Karpas-422 (cell line): Measurements from ENCODE around the gene ICE2. TPM values are rescaled to one million over a fixed set of nuclear protein-coding genes. Genes with fewer than 3 reads are reported as not detected.

ENCODE experiments used
- DNase-seq: peaks from one replicate; pipeline ENCODE4 v3.0.0-alpha.2; 2015
- H2AFZ ChIP-seq: fragments of 200-600 bp; sonication (generic); 2 replicates; pipeline ENCODE4 v1.6.1; 2014; ENCODE audit warnings: antibody characterized with exemption, low read length, mixed read lengths
- H3K27ac ChIP-seq: fragments of 200-600 bp; sonication (generic); 2 replicates; pipeline ENCODE4 v1.5.1; 2014; ENCODE audit warnings: mild to moderate bottlenecking, low read length, moderate library complexity
- H3K27me3 ChIP-seq: fragments of 200-600 bp; sonication (generic); 2 replicates; pipeline ENCODE4 v1.6.1; 2014; ENCODE audit warnings: low read length, mixed read lengths
- H3K36me3 ChIP-seq: fragments of 200-600 bp; sonication (generic); 2 replicates; pipeline ENCODE4 v1.6.1; 2014; ENCODE audit warnings: low read length, mixed read lengths; ENCODE audit not compliant: insufficient read depth
- H3K4me1 ChIP-seq: fragments of 200-600 bp; sonication (generic); 2 replicates; pipeline ENCODE4 v1.6.1; 2014; ENCODE audit warnings: mild to moderate bottlenecking, low read length, mixed read lengths
- H3K4me2 ChIP-seq: fragments of 200-600 bp; sonication (generic); 2 replicates; pipeline ENCODE4 v1.6.1; 2014; ENCODE audit warnings: low read length, low read depth, mild to moderate bottlenecking; ENCODE audit not compliant: poor library complexity, severe bottlenecking
- H3K4me3 ChIP-seq: fragments of 200-600 bp; sonication (generic); 2 replicates; pipeline ENCODE4 v1.5.1; 2014; ENCODE audit warnings: mild to moderate bottlenecking, antibody characterized with exemption, low read length, mixed read lengths
- H3K79me2 ChIP-seq: fragments of 200-600 bp; sonication (generic); 2 replicates; pipeline ENCODE4 v1.6.1; 2014; ENCODE audit warnings: mild to moderate bottlenecking, low read length, mixed read lengths
- H3K9ac ChIP-seq: fragments of 200-600 bp; sonication (generic); 2 replicates; pipeline ENCODE4 v1.6.0; 2014; ENCODE audit warnings: low read length
- H3K9me2 ChIP-seq: fragments of 200-600 bp; sonication (generic), shearing (Covaris generic); replicated peaks from 2 replicates; pipeline ENCODE4 v1.6.0; 2014; ENCODE audit warnings: mild to moderate bottlenecking, low read length, moderate library complexity; ENCODE audit not compliant: insufficient read depth
- H3K9me3 ChIP-seq: fragments of 300-700, 200-600 bp; sonication (generic); 2 replicates; pipeline ENCODE4 v1.6.1; 2014; ENCODE audit warnings: low read length, mixed read lengths
- H4K20me1 ChIP-seq: fragments of 200-600 bp; sonication (generic); 2 replicates; pipeline ENCODE4 v1.6.1; 2014; ENCODE audit warnings: mild to moderate bottlenecking, antibody characterized with exemption, low read length, low read depth; ENCODE audit not compliant: insufficient read depth
- total RNA-seq: library from RNA; depleted of rRNA; stranded (reverse); fragments of >200 nt; shearing (Covaris generic); gene quantifications from 2 replicates; pipeline ENCODE4 v1.2.3, GENCODE V29; 2014; ENCODE audit warnings: low replicate concordance

The ICE2 gene
- total RNA-seq, 1 experiment from 2014 or later, result 66.3 TPM

- H3K36me3 ChIP-seq, result no peaks in the 10 kb centered on the region
- no peak for DNase-seq
- H3K4me1 ChIP-seq, result no peaks in the 10 kb centered on the region
- no peaks in the 10 kb centered on the region for H3K9me3 ChIP-seq
- no peak overlapping the region for H3K9ac ChIP-seq
- no peak overlapping the region for H2AFZ ChIP-seq
- H3K27ac ChIP-seq, result no peak overlapping the region
- H3K4me3 ChIP-seq, result no peak overlapping the region
- H3K27me3 ChIP-seq, result no peaks in the 10 kb centered on the region
- H4K20me1 ChIP-seq, result no peaks in the 10 kb centered on the region
- H3K79me2 ChIP-seq, result no peaks in the 10 kb centered on the region
- no peak overlapping the region for H3K4me2 ChIP-seq
- H3K9me2 ChIP-seq, result no peaks in the 10 kb centered on the region
Measured at GRCh38 chr15:60389261-60390077, 89.5 kb downstream of the ICE2 start.

- H3K27ac ChIP-seq, result no peak overlapping the region
- DNase-seq, result no peak
- H2AFZ ChIP-seq, result no peak overlapping the region
- no peaks in the 10 kb centered on the region for H4K20me1 ChIP-seq
- no peak overlapping the region for H3K4me3 ChIP-seq
- no peaks in the 10 kb centered on the region for H3K9me3 ChIP-seq
- no peaks in the 10 kb centered on the region for H3K36me3 ChIP-seq
- no peaks in the 10 kb centered on the region for H3K27me3 ChIP-seq
- H3K4me2 ChIP-seq, result no peak overlapping the region
- no peaks in the 10 kb centered on the region for H3K79me2 ChIP-seq
- H3K9ac ChIP-seq, result no peak overlapping the region
- no peaks in the 10 kb centered on the region for H3K4me1 ChIP-seq
- no peaks in the 10 kb centered on the region for H3K9me2 ChIP-seq
Measured at GRCh38 chr15:60387321-60387720, 91.6 kb downstream of the ICE2 start.

GRCh38 chr15:60386615-60387014 lies 92.3 kb downstream of the ICE2 start:
- no peak overlapping the region for H3K9ac ChIP-seq
- H3K4me2 ChIP-seq, result no peak overlapping the region
- no peaks in the 10 kb centered on the region for H4K20me1 ChIP-seq
- no peaks in the 10 kb centered on the region for H3K79me2 ChIP-seq
- no peaks in the 10 kb centered on the region for H3K36me3 ChIP-seq
- H3K4me1 ChIP-seq, result no peaks in the 10 kb centered on the region
- no peak for DNase-seq
- no peak overlapping the region for H3K27ac ChIP-seq
- no peaks in the 10 kb centered on the region for H3K27me3 ChIP-seq
- H3K4me3 ChIP-seq, result no peak overlapping the region
- H3K9me2 ChIP-seq, result no peaks in the 10 kb centered on the region
- H3K9me3 ChIP-seq, result no peaks in the 10 kb centered on the region
- no peak overlapping the region for H2AFZ ChIP-seq

DNA sequence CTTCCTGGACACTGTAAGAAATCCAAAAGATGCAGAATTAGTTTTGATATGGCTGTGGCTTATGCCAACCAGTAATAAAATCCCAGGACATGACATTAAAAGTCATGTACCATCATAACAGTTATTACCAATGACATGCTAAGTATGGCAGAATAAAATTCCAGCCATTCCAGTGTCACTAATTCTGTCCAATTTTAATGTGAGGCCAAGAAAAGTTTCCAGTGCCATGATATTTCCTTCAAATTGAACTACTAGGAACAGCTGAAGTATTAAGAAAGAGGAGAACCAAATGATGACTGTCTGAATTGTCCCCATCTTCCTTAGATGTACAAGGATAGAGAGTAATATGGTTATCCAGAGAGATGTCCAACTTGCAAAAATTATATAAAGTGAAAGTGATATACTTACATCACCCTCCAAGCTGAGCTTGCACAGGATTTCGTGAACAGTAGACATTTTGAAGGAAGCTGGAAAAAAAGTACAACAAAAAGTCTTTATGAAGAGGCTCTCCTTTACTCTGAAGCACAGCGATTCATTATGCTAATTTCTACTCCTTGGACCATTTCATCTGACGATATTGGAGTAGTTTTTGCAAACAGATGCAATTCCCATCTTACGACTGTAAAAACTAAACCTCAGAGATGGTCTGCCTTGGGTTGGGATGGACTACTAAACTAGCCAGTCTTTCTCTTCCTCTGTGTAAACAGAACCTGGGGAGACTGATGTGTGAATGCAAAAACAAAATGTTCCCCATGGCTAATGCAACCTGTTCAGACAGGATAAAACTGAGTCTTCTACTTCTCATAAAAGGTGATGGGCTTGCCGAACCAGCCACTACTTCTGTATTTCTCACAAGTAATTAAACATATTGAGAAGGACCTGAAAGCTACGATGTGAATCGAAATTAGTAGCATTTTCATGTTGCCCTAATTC lies 93.1 kb downstream of the ICE2 start:
- no peaks in the 10 kb centered on the region for H3K9me2 ChIP-seq
- H3K27ac ChIP-seq, result no peak overlapping the region
- H4K20me1 ChIP-seq, result no peaks in the 10 kb centered on the region
- no peak overlapping the region for H2AFZ ChIP-seq
- H3K4me1 ChIP-seq, result no peaks in the 10 kb centered on the region
- no peaks in the 10 kb centered on the region for H3K27me3 ChIP-seq
- no peaks in the 10 kb centered on the region for H3K9me3 ChIP-seq
- H3K4me2 ChIP-seq, result no peak overlapping the region
- H3K36me3 ChIP-seq, result no peaks in the 10 kb centered on the region
- H3K4me3 ChIP-seq, result no peak overlapping the region
- DNase-seq, result no peak
- H3K9ac ChIP-seq, result no peak overlapping the region
- no peaks in the 10 kb centered on the region for H3K79me2 ChIP-seq

GRCh38 chr15:60384526-60385126 lies 94.3 kb downstream of the ICE2 start:
- Histone ChIP-seq H3K27ac (no peak overlapping the region), H3K9me2 (no peaks in the 10 kb centered on the region), H3K36me3 (no peaks in the 10 kb centered on the region), H4K20me1 (no peaks in the 10 kb centered on the region), H3K4me1 (no peaks in the 10 kb centered on the region), H3K9ac (no peak overlapping the region), H3K9me3 (no peaks in the 10 kb centered on the region), H3K4me2 (no peak overlapping the region), H3K79me2 (no peaks in the 10 kb centered on the region), H2AFZ (no peak overlapping the region), H3K27me3 (no peaks in the 10 kb centered on the region), H3K4me3 (no peak overlapping the region)
- no peak for DNase-seq

- H3K9me2 ChIP-seq, result no peaks in the 10 kb centered on the region
- no peak overlapping the region for H3K4me3 ChIP-seq
- no peaks in the 10 kb centered on the region for H3K36me3 ChIP-seq
- no peaks in the 10 kb centered on the region for H3K79me2 ChIP-seq
- H3K9me3 ChIP-seq, result no peaks in the 10 kb centered on the region
- H3K9ac ChIP-seq, result no peak overlapping the region
- H3K4me2 ChIP-seq, result no peak overlapping the region
- H3K4me1 ChIP-seq, result no peaks in the 10 kb centered on the region
- H4K20me1 ChIP-seq, result no peaks in the 10 kb centered on the region
- H3K27ac ChIP-seq, result no peak overlapping the region
- H3K27me3 ChIP-seq, result no peaks in the 10 kb centered on the region
- no peak for DNase-seq
- H2AFZ ChIP-seq, result no peak overlapping the region
Measured at GRCh38 chr15:60384053-60384452, 94.9 kb downstream of the ICE2 start.

DNA sequence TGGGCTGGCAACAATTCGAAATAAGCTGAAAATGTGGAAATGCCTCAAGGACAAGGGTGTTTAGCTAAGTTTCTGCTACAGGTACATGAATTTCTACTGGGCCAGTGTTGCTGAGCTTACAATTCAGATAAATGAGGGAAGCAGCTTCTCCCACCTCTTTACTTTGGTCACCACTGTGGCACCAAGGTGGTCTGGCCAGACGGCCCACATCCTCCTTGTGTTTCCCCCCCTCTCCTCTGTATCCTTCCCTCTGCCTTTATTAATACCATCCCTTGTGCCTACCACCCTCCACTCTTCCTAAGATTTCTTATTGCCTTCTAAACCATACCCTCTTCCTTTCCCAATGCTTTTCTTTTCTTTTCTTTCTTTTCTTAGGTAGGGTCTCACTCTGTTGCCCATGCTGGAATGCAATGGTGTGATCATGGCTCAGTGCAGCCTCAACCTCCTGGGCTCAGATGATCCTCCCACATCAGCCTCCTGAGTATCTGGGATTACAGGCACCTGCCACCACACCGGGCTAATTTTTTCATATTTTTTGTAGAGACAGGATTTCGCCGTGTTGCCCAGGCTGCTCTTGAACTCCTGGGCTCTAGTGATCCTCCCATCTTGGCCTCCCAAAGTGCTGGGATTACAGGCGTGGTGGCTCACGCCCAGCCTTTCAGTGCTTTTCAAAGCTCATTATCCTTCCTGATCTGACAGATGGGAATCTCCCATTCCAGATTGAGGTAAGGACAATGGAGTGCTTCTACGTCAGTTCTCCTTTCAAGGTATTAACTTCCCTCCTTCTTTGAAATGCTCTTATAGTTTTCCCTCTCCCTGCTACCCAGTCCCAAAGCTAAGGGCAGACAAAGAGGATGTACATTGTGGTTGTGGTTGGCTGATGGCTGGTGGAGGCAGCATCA lies 95.9 kb downstream of the ICE2 start:
- Histone ChIP-seq H3K9me3 (no peaks in the 10 kb centered on the region), H3K79me2 (no peaks in the 10 kb centered on the region), H3K4me3 (no peak overlapping the region), H2AFZ (no peak overlapping the region), H3K4me2 (no peak overlapping the region), H3K27me3 (no peaks in the 10 kb centered on the region), H3K4me1 (no peaks in the 10 kb centered on the region), H3K27ac (no peak overlapping the region), H3K36me3 (no peaks in the 10 kb centered on the region), H3K9me2 (no peaks in the 10 kb centered on the region), H4K20me1 (no peaks in the 10 kb centered on the region), H3K9ac (no peak overlapping the region)
- DNase-seq, result no peak
